GM23338 (cell line): ENCODE data around the gene POMP. TPM values are rescaled to one million over a fixed set of nuclear protein-coding genes. Genes with fewer than 3 reads are reported as not detected.

Source experiments
- ATAC-seq: fragments of 200-7000 bp; cut with Tn5 transposase; 3 replicates; pipeline ENCODE4 v1.9.1; 2020
- DNase-seq: peaks from one replicate; pipeline ENCODE4 v3.0.0-alpha.2; 2015; ENCODE audit warnings: low spot score
- H2AFZ ChIP-seq: fragments of 200-600 bp; sonication (generic); 2 replicates; pipeline ENCODE4 v1.8.0; 2016; ENCODE audit warnings: antibody characterized with exemption, mild to moderate bottlenecking, moderate library complexity
- H3F3A ChIP-seq: fragments of 200-600 bp; sonication (generic); replicated peaks from 2 replicates; pipeline ENCODE4 v1.8.0; 2017; ENCODE audit warnings: antibody characterized with exemption, mixed run types, low read depth
- H3K27ac ChIP-seq: fragments of 200-600 bp; sonication (generic); 2 replicates; pipeline ENCODE4 v1.6.1; 2016; ENCODE audit warnings: low read depth
- H3K27me3 ChIP-seq: fragments of 200-600 bp; sonication (generic); 2 replicates; pipeline ENCODE4 v1.8.0; 2016; ENCODE audit warnings: mild to moderate bottlenecking, mixed run types, moderate library complexity; ENCODE audit not compliant: insufficient read depth
- H3K36me3 ChIP-seq: fragments of 200-600 bp; sonication (generic); 2 replicates; pipeline ENCODE4 v1.8.0; 2016; ENCODE audit warnings: mild to moderate bottlenecking; ENCODE audit not compliant: insufficient read depth
- H3K4me1 ChIP-seq: fragments of 200-600 bp; sonication (generic); 2 replicates; pipeline ENCODE4 v1.8.0; 2016; ENCODE audit warnings: mild to moderate bottlenecking, moderate library complexity; ENCODE audit not compliant: insufficient read depth
- H3K4me2 ChIP-seq: fragments of 200-600 bp; sonication (generic); 2 replicates; pipeline ENCODE4 v1.7.1; 2017; ENCODE audit warnings: mixed run types
- H3K4me3 ChIP-seq: fragments of 200-600 bp; sonication (generic); 2 replicates; pipeline ENCODE4 v1.6.1; 2016; ENCODE audit warnings: mixed run types
- H3K79me2 ChIP-seq: fragments of 200-600 bp; sonication (generic); replicated peaks from 2 replicates; pipeline ENCODE4 v1.8.0; 2017; ENCODE audit warnings: mild to moderate bottlenecking; ENCODE audit not compliant: insufficient read depth
- H3K9me2 ChIP-seq: fragments of 200-600 bp; sonication (generic); 2 replicates; pipeline ENCODE4 v1.8.0; 2017; ENCODE audit not compliant: insufficient read depth
- H4K20me1 ChIP-seq: fragments of 200-600 bp; sonication (generic); replicated peaks from 2 replicates; pipeline ENCODE4 v1.8.0; 2017; ENCODE audit warnings: mild to moderate bottlenecking; ENCODE audit not compliant: insufficient read depth
- H3K27ac Mint-ChIP-seq: 2 replicates; pipeline ENCODE4 v1.8.0; 2020; ENCODE audit warnings: inconsistent platforms, mild to moderate bottlenecking, moderate library complexity, mixed read lengths
- H3K27me3 Mint-ChIP-seq: 3 replicates; pipeline ENCODE4 v1.8.0; 2022; ENCODE audit warnings: low read depth, mild to moderate bottlenecking, moderate library complexity, mixed read lengths, inconsistent platforms; ENCODE audit not compliant: insufficient read depth, poor library complexity
- H3K36me3 Mint-ChIP-seq: 3 replicates; pipeline ENCODE4 v1.8.0; 2021; ENCODE audit warnings: low read depth, mild to moderate bottlenecking, inconsistent platforms, moderate library complexity, mixed read lengths
- H3K4me1 Mint-ChIP-seq: 3 replicates; pipeline ENCODE4 v1.8.0; 2020; ENCODE audit warnings: mild to moderate bottlenecking, inconsistent platforms, mixed read lengths
- H3K4me3 Mint-ChIP-seq: 3 replicates; pipeline ENCODE4 v1.8.0; 2021; ENCODE audit warnings: moderate library complexity, mild to moderate bottlenecking, inconsistent platforms, mixed read lengths
- H3K9me3 Mint-ChIP-seq: 3 replicates; pipeline ENCODE4 v1.8.0; 2020; ENCODE audit warnings: moderate library complexity, mild to moderate bottlenecking, inconsistent platforms, mixed read lengths
- CTCF ChIP-seq, 2 experiments: fragments of 200-600 bp in 1 of 2; sonication (generic) in 1 of 2; conservative IDR thresholded peaks; 2 replicates each; pipeline versions ENCODE4 v1.5.1 to v1.6.1; 2016 to 2017; ENCODE audit warnings: antibody characterized with exemption in 2 of 2, low read depth in 2 of 2, mild to moderate bottlenecking in 2 of 2, moderate library complexity in 1 of 2
- ETS1 ChIP-seq: IDR thresholded peaks from 2 replicates; pipeline ENCODE4 v1.6.1; 2016; ENCODE audit warnings: antibody characterized with exemption
- EZH2 ChIP-seq: fragments of 200-600 bp; sonication (generic); IDR thresholded peaks from one replicate; pipeline ENCODE4 v1.8.0; 2017; ENCODE audit warnings: antibody characterized with exemption, mild to moderate bottlenecking, low read depth; ENCODE audit not compliant: unreplicated experiment
- NANOG ChIP-seq: IDR thresholded peaks from 2 replicates; pipeline ENCODE4 v1.6.1; 2016; ENCODE audit warnings: antibody characterized with exemption, borderline replicate concordance
- REST ChIP-seq: IDR thresholded peaks from one replicate; pipeline ENCODE4 v1.6.1; 2018; ENCODE audit warnings: antibody characterized with exemption; ENCODE audit not compliant: unreplicated experiment
- STAT1 ChIP-seq: IDR thresholded peaks from one replicate; pipeline ENCODE4 v1.6.1; 2016; ENCODE audit warnings: antibody characterized with exemption; ENCODE audit not compliant: unreplicated experiment
- polyA plus RNA-seq: library from polyadenylated mRNA; unstranded; fragments of >200 nt; fragmentation: Nextera tagmentation; extraction: Ambion mirVana; gene quantifications from 2 replicates; pipeline ENCODE4 v1.2.1, GENCODE V29; 2016
- total RNA-seq: library from RNA; depleted of rRNA; stranded (reverse); fragments of >200 nt; shearing (Covaris generic); gene quantifications from 2 replicates; pipeline ENCODE4 v1.2.3, GENCODE V29; 2014

Gene POMP
- total and polyA plus RNA-seq, 2 experiments from 2014 or later = 95.9 to 446 TPM

- H3K27ac Mint-ChIP-seq = peak overlapping the region; percentile 95
- H3K27ac ChIP-seq = no peak overlapping the region
These were observed 666 bp downstream of the POMP start for GRCh38 chr13:28659621-28659970.

GRCh38 chr13:28666897-28667488, 8.1 kb downstream of the POMP start:
- Histone ChIP-seq H4K20me1 (peaks cover 18% of the 10 kb centered on the region), H3K36me3 (peaks cover 78% of the 10 kb centered on the region), H3K27ac (no peak overlapping the region), H3K4me3 (no peak overlapping the region), H3F3A (no peaks in the 10 kb centered on the region; the same call in 1 of the 2 replicates), H3K9me2 (no peaks in the 10 kb centered on the region), H3K4me1 (no peaks in the 10 kb centered on the region), H2AFZ (no peak overlapping the region), H3K27me3 (no peaks in the 10 kb centered on the region), H3K79me2 (peaks cover 13% of the 10 kb centered on the region), H3K4me2 (no peak overlapping the region)
- ATAC-seq = no peak
- H3K27me3 Mint-ChIP-seq = peaks cover 2% of the 10 kb centered on the region
- no peak overlapping the region for H3K27ac Mint-ChIP-seq
- H3K4me1 Mint-ChIP-seq = no peaks in the 10 kb centered on the region
- H3K4me3 Mint-ChIP-seq = no peak overlapping the region
- TF ChIP-seq STAT1 (no peak), REST (no peak), NANOG (no peak), CTCF (conservative IDR thresholded peaks at IDR 0.05; ENCODE audit: low read depth in 2 of 2) (no peak)
- H3K36me3 Mint-ChIP-seq = peaks cover 86% of the 10 kb centered on the region
- no peak for DNase-seq
- no peaks in the 10 kb centered on the region for H3K9me3 Mint-ChIP-seq

More at GRCh38 chr13:28659621-28659970, 666 bp downstream of the POMP start:
- Mint-ChIP-seq H3K27me3 (peaks cover 3% of the 10 kb centered on the region), H3K4me3 (peak overlapping the region; percentile 96), H3K36me3 (peaks cover 30% of the 10 kb centered on the region), H3K4me1 (peaks cover 29% of the 10 kb centered on the region), H3K9me3 (no peaks in the 10 kb centered on the region)
- ATAC-seq (no peak), DNase-seq (no peak)
- TF ChIP-seq CTCF (conservative IDR thresholded peaks at IDR 0.05; ENCODE audit: low read depth in 2 of 2) (no peak), EZH2 (no peak), ETS1 (no peak)
- Histone ChIP-seq H3K79me2 (peaks cover 82% of the 10 kb centered on the region), H3F3A (no peaks in the 10 kb centered on the region), H3K4me2 (peak overlapping the region; percentile 94), H3K4me1 (peaks cover 18% of the 10 kb centered on the region), H4K20me1 (peaks cover 32% of the 10 kb centered on the region), H3K4me3 (peak overlapping the region; percentile 92), H2AFZ (no peak overlapping the region), H3K27me3 (no peaks in the 10 kb centered on the region), H3K36me3 (peaks cover 26% of the 10 kb centered on the region), H3K9me2 (no peaks in the 10 kb centered on the region)
